Measurements from ENCODE around the gene ACVR1.

DNA sequence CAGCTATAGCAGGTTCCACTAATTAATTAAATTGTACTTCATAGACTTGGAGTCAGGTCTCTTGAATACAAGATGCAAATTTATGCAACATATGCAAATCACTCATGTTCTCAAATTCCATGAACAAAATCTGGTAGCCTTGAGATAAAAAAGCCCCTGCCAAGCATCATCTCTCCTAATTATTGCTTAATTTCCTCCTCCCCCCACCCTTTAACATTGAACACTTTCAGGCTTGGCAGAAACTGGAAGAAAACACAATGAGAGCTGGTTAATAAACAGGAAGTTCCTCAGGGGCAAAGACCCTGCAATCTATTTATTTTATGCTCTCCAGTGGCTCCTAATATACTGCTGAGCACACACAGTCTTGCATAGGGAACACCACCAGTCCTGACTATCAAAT, 35.6 kb upstream of the ACVR1 start:
- TF ChIP-seq CTCF (IDR thresholded peaks at IDR 0.05) (no peak), ZFX (IDR thresholded peaks at IDR 0.05; ENCODE audit: borderline replicate concordance) (no peak)

Measured in 22Rv1 (cell line).